Effector memory CD8-positive, alpha-beta T cell (primary cell): ENCODE data around the gene HDAC11.
"Not testable (repeated sequence)": the region's sequence is repeated elsewhere in the genome, so short reads cannot be mapped to it uniquely, and the experiment has no call there.

Experiments used
- ATAC-seq: fragments of 150-1000 bp; cut with Tn5 transposase; replicated peaks from 2 replicates; pipeline ENCODE4 v1.10.0; 2021; ENCODE audit warnings: mild to moderate bottlenecking, moderate library complexity
- DNase-seq, 3 experiments: peaks; one replicate each; pipeline ENCODE4 v3.0.0; 2021
- H3K27ac Mint-ChIP-seq, 2 donors: one replicate each; pipeline ENCODE4 v1.8.0; 2022; ENCODE audit warnings: mild to moderate bottlenecking in 2 of 2, mixed read lengths in 2 of 2, moderate library complexity in 2 of 2
- H3K27me3 Mint-ChIP-seq, 2 donors: one replicate each; pipeline ENCODE4 v1.8.0; 2022; ENCODE audit warnings: mixed read lengths in 2 of 2
- H3K36me3 Mint-ChIP-seq: one replicate; pipeline ENCODE4 v1.8.0; 2022; ENCODE audit warnings: mild to moderate bottlenecking, moderate library complexity, mixed read lengths; ENCODE audit not compliant: insufficient read depth
- H3K4me1 Mint-ChIP-seq, 2 donors: one replicate each; pipeline ENCODE4 v1.8.0; 2022; ENCODE audit warnings: low read depth in 2 of 2, mixed read lengths in 2 of 2
- H3K4me3 Mint-ChIP-seq, 2 donors: one replicate each; pipeline ENCODE4 v1.8.0; 2022; ENCODE audit warnings: mild to moderate bottlenecking in 2 of 2, mixed read lengths in 2 of 2, moderate library complexity in 2 of 2
- H3K9me3 Mint-ChIP-seq, 2 donors: one replicate each; pipeline ENCODE4 v1.8.0; 2022; ENCODE audit warnings: mixed read lengths in 2 of 2

The HDAC11 gene

DNA sequence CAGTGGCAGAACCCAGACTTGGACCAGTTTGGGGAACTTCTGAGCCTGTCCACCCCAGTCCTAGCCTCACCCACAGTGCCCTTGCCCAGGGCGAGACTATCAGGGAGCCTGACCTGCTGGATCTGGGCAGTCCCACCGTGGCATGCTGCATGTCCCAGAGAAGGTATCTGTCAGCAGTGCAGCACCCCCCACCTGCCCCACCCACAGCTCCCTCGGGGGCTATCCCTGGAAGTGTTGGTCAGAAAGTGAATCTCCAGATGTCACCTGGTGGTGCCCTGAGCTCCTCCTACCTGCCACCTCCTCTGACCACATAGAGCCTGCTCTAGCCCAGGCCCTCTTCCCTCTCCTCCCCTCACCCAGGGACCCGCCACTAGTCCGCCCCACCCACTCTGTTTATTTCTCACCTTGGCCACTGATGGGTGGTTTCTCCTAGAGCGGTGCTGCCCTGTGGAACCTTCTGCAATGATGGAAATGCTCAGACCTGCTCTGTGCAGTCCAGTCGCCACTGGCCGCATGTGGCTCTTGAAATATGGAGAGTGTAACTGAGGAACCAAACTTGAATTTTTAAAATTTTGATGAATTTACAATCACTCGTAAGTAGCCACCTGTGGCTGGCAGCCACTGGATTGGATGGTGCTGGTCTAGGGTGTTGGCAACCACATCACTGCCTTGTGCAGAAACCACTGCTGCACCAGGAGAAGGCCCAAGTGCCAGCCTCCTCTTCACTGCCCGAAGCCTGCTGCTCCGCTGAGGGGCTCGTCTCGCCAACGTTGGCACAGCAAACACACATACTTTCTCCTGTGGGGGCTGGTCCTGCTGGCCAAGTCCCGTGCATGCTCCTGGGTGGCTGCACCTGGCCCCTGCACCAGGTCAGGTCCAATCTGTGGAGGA is 13.1 kb downstream of the HDAC11 start:
- no peak for DNase-seq
- peaks cover 9 to 25% of the 10 kb centered on the region in 2 donors for H3K4me1 Mint-ChIP-seq
- H3K36me3 Mint-ChIP-seq, result no peaks in the 10 kb centered on the region
- ATAC-seq, result peak; percentile 55
- H3K27ac Mint-ChIP-seq, result peak overlapping the region in 1 of 2 donors; percentile 66
- no peaks in the 10 kb centered on the region for H3K27me3 Mint-ChIP-seq
- H3K9me3 Mint-ChIP-seq, result no peaks in the 10 kb centered on the region
- peak overlapping the region; percentile 44 to 72 for H3K4me3 Mint-ChIP-seq

GRCh38 chr3:13493867-13494441 is 13.8 kb downstream of the HDAC11 start:
- DNase-seq (no peak), ATAC-seq (no peak)
- Mint-ChIP-seq H3K4me1 (peaks cover 9 to 25% of the 10 kb centered on the region in 2 donors), H3K27ac (peak overlapping the region in 1 of 2 donors; percentile 66), H3K36me3 (no peaks in the 10 kb centered on the region), H3K4me3 (peak overlapping the region; percentile 44 to 72), H3K27me3 (no peaks in the 10 kb centered on the region), H3K9me3 (no peaks in the 10 kb centered on the region)

- Mint-ChIP-seq H3K4me3 (peak overlapping the region in 1 of 2 donors; percentile 6), H3K27ac (no peak overlapping the region), H3K9me3 (no peaks in the 10 kb centered on the region), H3K36me3 (no peaks in the 10 kb centered on the region), H3K4me1 (peaks cover 9 to 25% of the 10 kb centered on the region in 2 donors), H3K27me3 (no peaks in the 10 kb centered on the region)
- ATAC-seq, result peak; percentile 22
- no peak for DNase-seq
Measured at GRCh38 chr3:13494463-13495350, 14.6 kb downstream of the HDAC11 start.

- H3K4me1 Mint-ChIP-seq, result peaks cover 9 to 25% of the 10 kb centered on the region in 2 donors
- ATAC-seq (no peak), DNase-seq (no peak)
- peak overlapping the region in 1 of 2 donors; percentile 6 for H3K4me3 Mint-ChIP-seq
- H3K27ac Mint-ChIP-seq, result no peak overlapping the region
- H3K9me3 Mint-ChIP-seq, result no peaks in the 10 kb centered on the region
- H3K27me3 Mint-ChIP-seq, result no peaks in the 10 kb centered on the region
- H3K36me3 Mint-ChIP-seq, result no peaks in the 10 kb centered on the region
Measured at GRCh38 chr3:13495351-13495813, 15.3 kb downstream of the HDAC11 start.

GRCh38 chr3:13495921-13496723 is 16.0 kb downstream of the HDAC11 start:
- no peaks in the 10 kb centered on the region for H3K9me3 Mint-ChIP-seq
- no peaks in the 10 kb centered on the region for H3K36me3 Mint-ChIP-seq
- H3K27ac Mint-ChIP-seq, result no peak overlapping the region
- H3K4me1 Mint-ChIP-seq, result peaks cover 9 to 25% of the 10 kb centered on the region in 2 donors
- no peaks in the 10 kb centered on the region for H3K27me3 Mint-ChIP-seq
- no peak overlapping the region for H3K4me3 Mint-ChIP-seq
- ATAC-seq (peak; percentile 85), DNase-seq (peak; percentile 59 to 70 (median 67))

- no peaks in the 10 kb centered on the region for H3K9me3 Mint-ChIP-seq
- no peak overlapping the region for H3K27ac Mint-ChIP-seq
- H3K36me3 Mint-ChIP-seq, result peaks cover under 1% of the 10 kb centered on the region
- no peak overlapping the region for H3K4me3 Mint-ChIP-seq
- no peaks in the 10 kb centered on the region for H3K27me3 Mint-ChIP-seq
- ATAC-seq, result no peak
- H3K4me1 Mint-ChIP-seq, result peaks cover 9 to 25% of the 10 kb centered on the region in 2 donors
- no peak for DNase-seq
Measured at GRCh38 chr3:13496879-13497278, 16.8 kb downstream of the HDAC11 start.

- H3K4me1 Mint-ChIP-seq, result peaks cover 9 to 21% of the 10 kb centered on the region in 2 donors
- no peak overlapping the region for H3K4me3 Mint-ChIP-seq
- no peak overlapping the region for H3K27ac Mint-ChIP-seq
- ATAC-seq, result no peak
- H3K27me3 Mint-ChIP-seq, result no peaks in the 10 kb centered on the region
- peaks cover 3% of the 10 kb centered on the region for H3K36me3 Mint-ChIP-seq
- H3K9me3 Mint-ChIP-seq, result no peaks in the 10 kb centered on the region
- DNase-seq, result no peak
Measured at GRCh38 chr3:13497386-13497785, 17.3 kb downstream of the HDAC11 start.

DNA sequence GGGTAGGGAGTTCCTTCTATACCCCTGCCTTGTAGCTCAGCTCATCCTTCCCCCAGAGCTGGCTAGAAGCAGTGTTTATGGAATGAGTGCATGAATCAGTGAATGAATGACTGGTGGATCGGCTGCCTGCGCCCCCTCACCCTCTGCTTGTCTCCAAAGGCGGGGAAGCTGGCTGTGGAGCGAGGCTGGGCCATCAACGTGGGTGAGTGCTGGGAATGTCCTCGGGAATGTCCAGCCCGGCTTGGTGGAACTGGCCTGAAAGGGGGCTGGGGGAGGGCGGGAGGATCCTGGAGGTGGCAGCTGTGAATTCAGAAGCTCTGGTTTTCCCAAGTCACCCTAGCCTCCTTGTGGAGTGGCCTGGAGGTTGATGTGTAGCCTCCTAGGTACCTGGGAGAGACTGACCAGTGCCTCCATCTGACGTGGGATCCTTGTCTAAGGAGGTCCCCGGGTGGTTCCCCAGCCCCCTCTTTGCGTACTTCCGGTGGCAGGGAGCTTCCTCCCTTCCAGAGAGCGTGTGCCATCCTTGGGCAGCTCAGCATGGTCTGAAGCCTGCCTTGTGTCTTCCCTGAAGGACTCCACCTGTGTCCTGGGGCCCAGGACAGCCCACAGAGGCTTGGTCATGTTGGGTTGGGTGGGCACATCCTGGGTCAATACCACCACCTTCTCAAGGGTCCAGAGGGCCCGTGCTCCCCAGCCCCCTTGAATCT is 18.4 kb downstream of the HDAC11 start:
- no peaks in the 10 kb centered on the region for H3K9me3 Mint-ChIP-seq
- no peaks in the 10 kb centered on the region for H3K27me3 Mint-ChIP-seq
- H3K36me3 Mint-ChIP-seq, result peaks cover 3% of the 10 kb centered on the region
- H3K4me3 Mint-ChIP-seq, result no peak overlapping the region
- DNase-seq (no peak), ATAC-seq (no peak)
- peaks cover 4 to 17% of the 10 kb centered on the region in 2 donors for H3K4me1 Mint-ChIP-seq
- H3K27ac Mint-ChIP-seq, result peak overlapping the region in 1 of 2 donors; percentile 66

- not testable (repeated sequence) for ATAC-seq, H3K36me3 Mint-ChIP-seq, H3K27me3 Mint-ChIP-seq, H3K4me1 Mint-ChIP-seq, DNase-seq, H3K9me3 Mint-ChIP-seq, H3K4me3 Mint-ChIP-seq
- H3K27ac Mint-ChIP-seq, result peak overlapping the region in 1 of 2 donors; percentile 66
Measured at GRCh38 chr3:13499246-13499645, 19.1 kb downstream of the HDAC11 start.

DNA sequence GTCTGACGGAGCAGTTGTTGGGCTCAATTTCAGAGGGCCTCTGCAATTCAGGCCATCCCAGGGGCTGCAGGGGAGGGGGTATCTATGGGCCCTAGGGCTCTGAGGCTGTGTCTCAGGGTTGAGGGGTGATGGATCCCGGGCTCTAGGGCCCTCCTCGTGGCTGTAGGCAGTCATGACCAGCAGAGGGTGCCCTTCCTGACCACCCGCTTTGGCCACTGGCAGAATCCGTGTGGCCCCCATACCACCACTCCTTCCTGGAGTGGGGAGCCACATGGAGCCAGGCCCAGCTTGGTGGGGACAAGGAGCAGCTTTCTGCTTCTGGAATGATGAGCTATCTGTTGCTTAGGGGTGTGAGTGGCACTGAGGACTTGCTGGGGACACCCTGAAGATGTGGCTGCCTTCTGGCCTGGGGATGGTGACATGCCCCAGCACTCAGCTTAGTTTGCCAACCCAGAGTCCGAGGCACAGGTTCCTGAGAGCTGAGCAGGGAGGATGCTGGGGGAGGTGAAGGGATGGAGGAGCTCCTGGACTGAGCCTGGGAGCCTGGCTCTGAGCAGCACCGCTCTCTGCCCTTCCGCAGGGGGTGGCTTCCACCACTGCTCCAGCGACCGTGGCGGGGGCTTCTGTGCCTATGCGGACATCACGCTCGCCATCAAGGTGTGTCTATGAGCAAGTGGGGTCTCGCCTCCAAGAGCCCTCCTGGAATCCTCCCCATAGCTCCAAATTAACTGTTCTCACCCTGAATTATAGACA is 20.2 kb downstream of the HDAC11 start:
- peaks cover 0 to 2% of the 10 kb centered on the region in 2 donors for H3K4me1 Mint-ChIP-seq
- no peak overlapping the region for H3K27ac Mint-ChIP-seq
- H3K4me3 Mint-ChIP-seq, result no peak overlapping the region
- DNase-seq, result no peak
- ATAC-seq, result no peak
- H3K27me3 Mint-ChIP-seq, result no peaks in the 10 kb centered on the region
- no peaks in the 10 kb centered on the region for H3K9me3 Mint-ChIP-seq
- peaks cover 3% of the 10 kb centered on the region for H3K36me3 Mint-ChIP-seq

- no peak overlapping the region for H3K4me3 Mint-ChIP-seq
- no peaks in the 10 kb centered on the region for H3K9me3 Mint-ChIP-seq
- ATAC-seq (no peak), DNase-seq (no peak)
- no peaks in the 10 kb centered on the region for H3K27me3 Mint-ChIP-seq
- peaks cover 0 to 2% of the 10 kb centered on the region in 2 donors for H3K4me1 Mint-ChIP-seq
- H3K27ac Mint-ChIP-seq, result no peak overlapping the region
- H3K36me3 Mint-ChIP-seq, result peaks cover 3% of the 10 kb centered on the region
Measured at GRCh38 chr3:13501056-13501455, 20.9 kb downstream of the HDAC11 start.

GRCh38 chr3:13501521-13501920 is 21.4 kb downstream of the HDAC11 start:
- DNase-seq, result no peak
- ATAC-seq, result no peak
- no peak overlapping the region for H3K27ac Mint-ChIP-seq
- H3K9me3 Mint-ChIP-seq, result no peaks in the 10 kb centered on the region
- H3K4me1 Mint-ChIP-seq, result no peaks in the 10 kb centered on the region
- H3K27me3 Mint-ChIP-seq, result no peaks in the 10 kb centered on the region
- no peak overlapping the region for H3K4me3 Mint-ChIP-seq
- peaks cover 3% of the 10 kb centered on the region for H3K36me3 Mint-ChIP-seq
